Measurements from ENCODE around the gene RNF212B. TPM values are rescaled to one million over a fixed set of nuclear protein-coding genes. Genes with fewer than 3 reads are reported as not detected.
A peak's percentile ranks its signal among the peaks of the same experiment; 100 is the strongest.

RNF212B gene
- total and polyA plus RNA-seq, 2 of the 13 experiments (the other 11 are each of a cell fraction or from before 2014, with no cell fraction given) = 0.05 TPM; not detected in 1

GRCh38 chr14:23301288-23301968, 63.7 kb downstream of the RNF212B start (continued):
- no peak for TF ChIP-seq STAT6 (CRISPR knock-in tag; IDR thresholded peaks at IDR 0.05; ENCODE audit: borderline replicate concordance)
- peak; percentile 89 for TF ChIP-seq ZNF281 (CRISPR knock-in tag; IDR thresholded peaks at IDR 0.05; ENCODE audit: borderline replicate concordance)
- 0 out of 2 replicates have a peak, but pooled peaks have one; percentile 46 for TF ChIP-seq ZFP36L2 (CRISPR knock-in tag; IDR thresholded peaks at IDR 0.05)
- TF ChIP-seq KAT7 (CRISPR knock-in tag; IDR thresholded peaks at IDR 0.05; ENCODE audit: borderline replicate concordance) = 0 out of 2 replicates have a peak, but pooled peaks have one; percentile 31
- peak; percentile 95 for TF ChIP-seq CBFB (CRISPR knock-in tag; IDR thresholded peaks at IDR 0.05)
- TF ChIP-seq NR2F6 (IDR thresholded peaks at IDR 0.05) = no peak
- TF ChIP-seq NR2F6 (CRISPR knock-in tag; IDR thresholded peaks at IDR 0.05) = peak; percentile 76; the same call in 1 of the 2 replicates
- peak; percentile 89 for TF ChIP-seq TGIF2 (CRISPR knock-in tag; IDR thresholded peaks at IDR 0.05)
- TF ChIP-seq KLF6 (CRISPR knock-in tag; IDR thresholded peaks at IDR 0.05) = peak; percentile 54
- peak; percentile 97 for TF ChIP-seq TMF1 (CRISPR knock-in tag; IDR thresholded peaks at IDR 0.05; ENCODE audit: low read depth)
- TF ChIP-seq KLF9 (CRISPR knock-in tag; IDR thresholded peaks at IDR 0.05; ENCODE audit: low read depth) = peak; percentile 93; the same call in 1 of the 2 replicates
- TF ChIP-seq FUBP1 (CRISPR knock-in tag; IDR thresholded peaks at IDR 0.05; ENCODE audit: borderline replicate concordance) = peak; percentile 93
- TF ChIP-seq JARID2 (CRISPR knock-in tag; IDR thresholded peaks at IDR 0.05; ENCODE audit: insufficient replicate concordance) = peak; percentile 93
- TF ChIP-seq ZNF232 (CRISPR knock-in tag; IDR thresholded peaks at IDR 0.05; ENCODE audit: borderline replicate concordance) = peak; percentile 89; the same call in 1 of the 2 replicates
- TF ChIP-seq ZNF567 (CRISPR knock-in tag; IDR thresholded peaks at IDR 0.05; ENCODE audit: borderline replicate concordance) = no peak; the same call in 1 of the 2 replicates
- peak; percentile 89 for TF ChIP-seq GMEB2 (CRISPR knock-in tag; IDR thresholded peaks at IDR 0.05; ENCODE audit: low read depth)
- TF ChIP-seq SP140L (CRISPR knock-in tag; IDR thresholded peaks at IDR 0.05; ENCODE audit: borderline replicate concordance) = peak; percentile 78
- TF ChIP-seq HMG20A (CRISPR knock-in tag; IDR thresholded peaks at IDR 0.05; ENCODE audit: borderline replicate concordance) = peak; percentile 28; the same call in 1 of the 2 replicates
- TF ChIP-seq MYPOP (CRISPR knock-in tag; IDR thresholded peaks at IDR 0.05) = no peak
- TF ChIP-seq RXRB (CRISPR knock-in tag; IDR thresholded peaks at IDR 0.05; ENCODE audit: borderline replicate concordance) = peak; percentile 70

All from HepG2 (cell line).